ENCODE measurements around the gene MEIS2. TPM values are rescaled to one million over a fixed set of nuclear protein-coding genes. Genes with fewer than 3 reads are reported as not detected.

MEIS2 gene
- total and polyA plus RNA-seq, 2 of the 13 experiments (the other 11 are each of a cell fraction or from before 2014, with no cell fraction given), result 10.7 to 12.4 TPM

- POLR2A ChIA-PET, result no interaction called here
- DNase-seq (ENCODE audit: low spot score) (no peak), ATAC-seq (no peak), FAIRE-seq (no peak)
- no peaks in the 10 kb centered on the region for H3K9me3 ChIP-seq (ENCODE audit: low read length)
- no peaks in the 10 kb centered on the region for H3K27me3 ChIP-seq (ENCODE audit: control insufficient read depth in 1 of 2, insufficient read depth in 2 of 2, low read length in 2 of 2)
- H2AFZ ChIP-seq (ENCODE audit: low read length), result no peak overlapping the region
- CTCF ChIA-PET (ENCODE audit: low intra/inter-chr PET ratio, low total read pairs), result no interaction called here
- H4K20me1 ChIP-seq (ENCODE audit: insufficient read depth, low read length), result no peaks in the 10 kb centered on the region
- WGBS (ENCODE audit: low lambda C conversion rate), result 3% methylated on average over 5 of the region's 5 CpGs
- no peaks in the 10 kb centered on the region for H3K4me1 ChIP-seq (ENCODE audit: insufficient read depth, low read length)
- no peak overlapping the region for H3K4me3 ChIP-seq (replicated peaks in 1 of 3; ENCODE audit: insufficient read depth in 1 of 3, low read depth in 2 of 3, low read length in 3 of 3)
- TF ChIP-seq, protein P1, sequence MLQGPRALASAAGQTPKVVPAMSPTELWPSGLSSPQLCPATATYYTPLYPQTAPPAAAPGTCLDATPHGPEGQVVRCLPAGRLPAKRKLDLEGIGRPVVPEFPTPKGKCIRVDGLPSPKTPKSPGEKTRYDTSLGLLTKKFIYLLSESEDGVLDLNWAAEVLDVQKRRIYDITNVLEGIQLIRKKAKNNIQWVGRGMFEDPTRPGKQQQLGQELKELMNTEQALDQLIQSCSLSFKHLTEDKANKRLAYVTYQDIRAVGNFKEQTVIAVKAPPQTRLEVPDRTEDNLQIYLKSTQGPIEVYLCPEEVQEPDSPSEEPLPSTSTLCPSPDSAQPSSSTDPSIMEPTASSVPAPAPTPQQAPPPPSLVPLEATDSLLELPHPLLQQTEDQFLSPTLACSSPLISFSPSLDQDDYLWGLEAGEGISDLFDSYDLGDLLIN (CRISPR knock-in tag; IDR thresholded peaks at IDR 0.05; ENCODE audit: borderline replicate concordance), result no peak
- TF ChIP-seq ZNF337 (CRISPR knock-in tag; IDR thresholded peaks at IDR 0.05; ENCODE audit: borderline replicate concordance, low read depth), result no peak
- TF ChIP-seq PAF1 (CRISPR knock-in tag; IDR thresholded peaks at IDR 0.05), result no peak
- TF ChIP-seq ZBTB33 (CRISPR knock-in tag; IDR thresholded peaks at IDR 0.05), result no peak
- no peak for TF ChIP-seq KLF13 (CRISPR knock-in tag; IDR thresholded peaks at IDR 0.05)
- no peak for TF ChIP-seq ZNF281 (CRISPR knock-in tag; IDR thresholded peaks at IDR 0.05; ENCODE audit: borderline replicate concordance)
- TF ChIP-seq TSC22D2 (CRISPR knock-in tag; IDR thresholded peaks at IDR 0.05; ENCODE audit: borderline replicate concordance), result no peak
- TF ChIP-seq, protein P2, sequence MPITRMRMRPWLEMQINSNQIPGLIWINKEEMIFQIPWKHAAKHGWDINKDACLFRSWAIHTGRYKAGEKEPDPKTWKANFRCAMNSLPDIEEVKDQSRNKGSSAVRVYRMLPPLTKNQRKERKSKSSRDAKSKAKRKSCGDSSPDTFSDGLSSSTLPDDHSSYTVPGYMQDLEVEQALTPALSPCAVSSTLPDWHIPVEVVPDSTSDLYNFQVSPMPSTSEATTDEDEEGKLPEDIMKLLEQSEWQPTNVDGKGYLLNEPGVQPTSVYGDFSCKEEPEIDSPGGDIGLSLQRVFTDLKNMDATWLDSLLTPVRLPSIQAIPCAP (CRISPR knock-in tag; IDR thresholded peaks at IDR 0.05; ENCODE audit: low read depth), result no peak
- no peak for TF ChIP-seq YEATS2 (CRISPR knock-in tag; IDR thresholded peaks at IDR 0.05; ENCODE audit: borderline replicate concordance)
- TF ChIP-seq ZMAT3 (CRISPR knock-in tag; conservative IDR thresholded peaks at IDR 0.05), result no peak
- no peak for TF ChIP-seq ZNF367 (CRISPR knock-in tag; IDR thresholded peaks at IDR 0.05; ENCODE audit: borderline replicate concordance)
- no peak for TF ChIP-seq ZNF550 (CRISPR knock-in tag; IDR thresholded peaks at IDR 0.05; ENCODE audit: borderline replicate concordance)
- TF ChIP-seq MED13 (CRISPR knock-in tag; IDR thresholded peaks at IDR 0.05), result no peak
- no peak for TF ChIP-seq NFYC (CRISPR knock-in tag; IDR thresholded peaks at IDR 0.05)
- TF ChIP-seq ZNF10 (CRISPR knock-in tag; IDR thresholded peaks at IDR 0.05; ENCODE audit: borderline replicate concordance, low read depth), result no peak
- no peak for TF ChIP-seq FOSL1 (CRISPR knock-in tag; IDR thresholded peaks at IDR 0.05; ENCODE audit: borderline replicate concordance)
- TF ChIP-seq ZNF124 (CRISPR knock-in tag; IDR thresholded peaks at IDR 0.05), result no peak
- no peak for TF ChIP-seq ZNF772 (CRISPR knock-in tag; IDR thresholded peaks at IDR 0.05)
- no peak for TF ChIP-seq ZSCAN22 (CRISPR knock-in tag; IDR thresholded peaks at IDR 0.05)
- no peaks in the 10 kb centered on the region for H3K79me2 ChIP-seq (ENCODE audit: insufficient read depth, low read length)
- in situ Hi-C loops (cut with HindIII; ENCODE audit: extremely low pct_ligation_motif_present, low pct_unique_long_range_greater_than_20kb), result no loop called here
- H3K36me3 ChIP-seq (replicated peaks in 1 of 2; ENCODE audit: control insufficient read depth in 1 of 2, insufficient read depth in 2 of 2, low read length in 2 of 2), result no peaks in the 10 kb centered on the region
- no peak overlapping the region for H3K27ac ChIP-seq (ENCODE audit: extremely low read length, insufficient read depth, low read length)
- no TSS peak for BruUV-seq (replicated peaks)
- no peak overlapping the region for H3K9ac ChIP-seq (ENCODE audit: insufficient read depth, low read depth, low read length)
- intact Hi-C loops (cut with micrococcal nuclease; ENCODE audit: unreplicated experiment), result loop anchor here (10.0 kb wide), 2 partner anchors 494 to 746 kb away; no protein-coding TSS in a partner anchor
- no peak overlapping the region for H3K4me2 ChIP-seq (ENCODE audit: low read depth, low read length)
Measured at GRCh38 chr15:37138591-37139215, 38.4 kb upstream of the MEIS2 start.

Measured in HepG2 (cell line).